HL-60 (cell line): ENCODE data around the gene GBGT1.
"Not testable (repeated sequence)": the region's sequence is repeated elsewhere in the genome, so short reads cannot be mapped to it uniquely, and the experiment has no call there.

Source experiments
- DNase-seq, 2 experiments: peaks; one replicate each; pipeline ENCODE4 v3.0.0-alpha.2; 2010 to 2020; ENCODE audit warnings: low read depth in 1 of 2, low spot score in 1 of 2
- H3K27ac ChIP-seq: fragments of 250-450 bp; sonication (Bioruptor Pico); replicated peaks from 2 replicates; pipeline ENCODE4 v1.5.1; 2020; ENCODE audit warnings: mild to moderate bottlenecking, moderate library complexity
- H3K27me3 ChIP-seq: fragments of 250-450 bp; sonication (Bioruptor Pico); 2 replicates; pipeline ENCODE4 v1.5.1; 2021; ENCODE audit warnings: mild to moderate bottlenecking, moderate library complexity; ENCODE audit not compliant: insufficient read depth, poor library complexity, severe bottlenecking
- H3K4me3 ChIP-seq: replicated peaks from 2 replicates; pipeline ENCODE4 v1.5.1; 2011; ENCODE audit warnings: mild to moderate bottlenecking, control low read depth, low read length; ENCODE audit not compliant: insufficient read depth
- CTCF ChIP-seq: IDR thresholded peaks from one replicate; pipeline ENCODE4 v1.5.1; 2011; ENCODE audit warnings: low read length, control low read depth, inconsistent platforms; ENCODE audit not compliant: insufficient read depth
- GABPA ChIP-seq: IDR thresholded peaks from 2 replicates; pipeline ENCODE4 v1.6.1; 2012; ENCODE audit warnings: low read depth
- POLR2AphosphoS5 ChIP-seq: IDR thresholded peaks from 2 replicates; pipeline ENCODE4 v1.6.1; 2012; ENCODE audit warnings: low read depth
- REST ChIP-seq: IDR thresholded peaks from 2 replicates; pipeline ENCODE4 v1.6.1; 2012; ENCODE audit warnings: low read depth; ENCODE audit not compliant: insufficient replicate concordance
- SPI1 ChIP-seq: IDR thresholded peaks from 2 replicates; pipeline ENCODE4 v1.6.1; 2012; ENCODE audit warnings: low read depth, mild to moderate bottlenecking, borderline replicate concordance
- long read RNA-seq: library from polyadenylated mRNA; unstranded; transcript quantifications from one replicate; pipeline ENCODE4 v2.0.0, GENCODE V29; 2020

Gene GBGT1
- long read RNA-seq, transcript GBGT1-203 (7 exons, 1,985 nt): major isoform, 11 of 14 reads
- long read RNA-seq, partial matches to known transcripts: 0 of 14 reads
- long read RNA-seq, other reads (novel, unspliced or antisense): 2 of 14 reads

GRCh38 chr9:133163504-133164172, at the start of gene GBGT1:
GBGT1 (minus strand) TSS chr9:133163914; CDS start chr9:133162412, 1,502 bp downstream.
- H3K27ac ChIP-seq: peak within 1 kb of the TSS; percentile 69
- peak within 1 kb of the TSS; percentile 69 for H3K4me3 ChIP-seq
- H3K27me3 ChIP-seq: no peaks in the 10 kb centered on the region
- peak in 1 of 2 experiments; percentile 86 for DNase-seq
- TF ChIP-seq GABPA (no peak), REST (peak; percentile 19), POLR2AphosphoS5 (peak; percentile 64), CTCF (no peak), SPI1 (peak; percentile 97)

- no peak for TF ChIP-seq POLR2AphosphoS5
- no peak overlapping the region for H3K27ac ChIP-seq
These were observed 46.9 kb upstream of the GBGT1 start for GRCh38 chr9:133210609-133211008.

GRCh38 chr9:133210202-133210532, 46.5 kb upstream of the GBGT1 start:
- Histone ChIP-seq H3K4me3 (no peak overlapping the region), H3K27me3 (peaks cover 2% of the 10 kb centered on the region), H3K27ac (no peak overlapping the region)
- TF ChIP-seq REST (no peak), SPI1 (no peak)
- no peak for DNase-seq

More at GRCh38 chr9:133210609-133211008, 46.9 kb upstream of the GBGT1 start:
- no peak for DNase-seq
- Histone ChIP-seq H3K4me3 (no peak overlapping the region), H3K27me3 (peaks cover 2% of the 10 kb centered on the region)

GRCh38 chr9:133209327-133210201, 45.9 kb upstream of the GBGT1 start:
- not testable (repeated sequence) for H3K27me3 ChIP-seq

GRCh38 chr9:133208880-133209300, 45.2 kb upstream of the GBGT1 start, which contains the start of gene OBP2B:
OBP2B (minus strand) TSS chr9:133209250; CDS start chr9:133209199, 51 bp downstream.
- DNase-seq, H3K27ac ChIP-seq, H3K4me3 ChIP-seq, H3K27me3 ChIP-seq: not testable (repeated sequence)

More at GRCh38 chr9:133209327-133210201, 45.9 kb upstream of the GBGT1 start:
- not testable (repeated sequence) for H3K4me3 ChIP-seq, H3K27ac ChIP-seq, DNase-seq

GRCh38 chr9:133208171-133208879, 44.6 kb upstream of the GBGT1 start:
- H3K27me3 ChIP-seq, H3K4me3 ChIP-seq: not testable (repeated sequence)

More at GRCh38 chr9:133208171-133208879, 44.6 kb upstream of the GBGT1 start:
- not testable (repeated sequence) for DNase-seq, H3K27ac ChIP-seq
